HG03354 (cell line): ENCODE data around the gene MEGF10.

Experiments used
- ATAC-seq: cut with Tn5 transposase; IDR thresholded peaks from one replicate; pipeline ENCODE4 v1.9.1; 2021; ENCODE audit warnings: mild to moderate bottlenecking; ENCODE audit not compliant: unreplicated experiment, poor library complexity, severe bottlenecking

The MEGF10 gene

GRCh38 chr5:127321465-127321864, 30.9 kb downstream of the MEGF10 start:
- no peak for ATAC-seq

GRCh38 chr5:127322403-127322802, 31.8 kb downstream of the MEGF10 start:
- ATAC-seq, result no peak

GRCh38 chr5:127324756-127325155, 34.2 kb downstream of the MEGF10 start:
- ATAC-seq, result no peak

- no peak for ATAC-seq
Measured at GRCh38 chr5:127326431-127326830, 35.8 kb downstream of the MEGF10 start.

GRCh38 chr5:127326976-127327755, 36.6 kb downstream of the MEGF10 start:
- no peak for ATAC-seq

- no peak for ATAC-seq
Measured at GRCh38 chr5:127330116-127330515, 39.5 kb downstream of the MEGF10 start.

GRCh38 chr5:127331890-127332649, 41.5 kb downstream of the MEGF10 start:
- ATAC-seq, result no peak

- no peak for ATAC-seq
Measured at GRCh38 chr5:127333483-127333882, 42.9 kb downstream of the MEGF10 start.

GRCh38 chr5:127335381-127335780, 44.8 kb downstream of the MEGF10 start:
- no peak for ATAC-seq

GRCh38 chr5:127337876-127338275, 47.3 kb downstream of the MEGF10 start:
- no peak for ATAC-seq

- ATAC-seq, result no peak
Measured at GRCh38 chr5:127338501-127338900, 47.9 kb downstream of the MEGF10 start.

- ATAC-seq, result no peak
Measured at GRCh38 chr5:127340606-127341005, 50.0 kb downstream of the MEGF10 start.

GRCh38 chr5:127342364-127342763, 51.8 kb downstream of the MEGF10 start:
- ATAC-seq, result no peak

- no peak for ATAC-seq
Measured at GRCh38 chr5:127343313-127343712, 52.7 kb downstream of the MEGF10 start.

- ATAC-seq, result no peak
Measured at GRCh38 chr5:127343866-127344265, 53.3 kb downstream of the MEGF10 start.

- no peak for ATAC-seq
Measured at GRCh38 chr5:127344931-127345330, 54.3 kb downstream of the MEGF10 start.

GRCh38 chr5:127351418-127351817, 60.8 kb downstream of the MEGF10 start:
- no peak for ATAC-seq

- no peak for ATAC-seq
Measured at GRCh38 chr5:127352068-127352467, 61.5 kb downstream of the MEGF10 start.

GRCh38 chr5:127353327-127353726, 62.7 kb downstream of the MEGF10 start:
- no peak for ATAC-seq

- ATAC-seq, result no peak
Measured at GRCh38 chr5:127353796-127354195, 63.2 kb downstream of the MEGF10 start.

- no peak for ATAC-seq
Measured at GRCh38 chr5:127355337-127355736, 64.7 kb downstream of the MEGF10 start.
